HG02884 (cell line): Measurements from ENCODE around the gene PALLD.
"Not testable (repeated sequence)": the region's sequence is repeated elsewhere in the genome, so short reads cannot be mapped to it uniquely, and the experiment has no call there.

Experiments used
- ATAC-seq: cut with Tn5 transposase; IDR thresholded peaks from one replicate; pipeline ENCODE4 v1.9.1; 2021; ENCODE audit warnings: mild to moderate bottlenecking, moderate library complexity; ENCODE audit not compliant: unreplicated experiment

The PALLD gene

DNA sequence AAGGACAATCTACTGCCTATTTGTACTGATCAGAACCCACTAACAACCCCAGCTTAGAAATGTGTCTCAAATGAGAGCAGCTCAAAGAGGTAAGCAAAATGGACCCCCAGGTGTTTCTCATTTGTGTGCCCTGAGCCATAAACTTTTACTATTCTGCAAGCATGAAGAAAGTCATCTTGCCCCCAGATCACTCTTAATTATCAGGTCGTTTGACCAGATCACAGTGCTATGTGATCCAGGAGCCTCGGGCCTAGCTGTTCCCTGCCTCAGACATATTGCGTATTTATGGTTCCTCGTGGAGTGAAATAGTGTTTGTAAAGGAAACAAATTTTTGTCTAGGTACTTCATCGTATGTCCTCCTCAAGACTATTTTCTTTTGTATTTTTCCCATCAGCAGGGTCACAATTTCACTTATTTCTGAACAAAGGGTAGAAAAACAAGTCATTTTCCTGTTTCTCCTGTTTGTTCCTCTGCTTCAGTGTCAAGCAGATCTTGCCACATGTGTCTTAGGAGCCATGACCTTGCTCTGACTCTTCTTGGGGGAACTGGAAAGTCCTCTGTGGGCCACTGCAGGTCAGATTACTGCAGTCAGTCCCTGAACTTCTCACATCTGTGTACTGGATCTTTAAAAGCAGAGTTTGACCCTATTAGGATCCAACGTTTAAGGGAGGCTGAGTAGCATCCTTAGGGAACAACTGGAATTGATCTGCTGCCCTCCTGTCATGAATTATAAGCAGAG is 194.9 kb downstream of the PALLD start:
- ATAC-seq, result no peak

DNA sequence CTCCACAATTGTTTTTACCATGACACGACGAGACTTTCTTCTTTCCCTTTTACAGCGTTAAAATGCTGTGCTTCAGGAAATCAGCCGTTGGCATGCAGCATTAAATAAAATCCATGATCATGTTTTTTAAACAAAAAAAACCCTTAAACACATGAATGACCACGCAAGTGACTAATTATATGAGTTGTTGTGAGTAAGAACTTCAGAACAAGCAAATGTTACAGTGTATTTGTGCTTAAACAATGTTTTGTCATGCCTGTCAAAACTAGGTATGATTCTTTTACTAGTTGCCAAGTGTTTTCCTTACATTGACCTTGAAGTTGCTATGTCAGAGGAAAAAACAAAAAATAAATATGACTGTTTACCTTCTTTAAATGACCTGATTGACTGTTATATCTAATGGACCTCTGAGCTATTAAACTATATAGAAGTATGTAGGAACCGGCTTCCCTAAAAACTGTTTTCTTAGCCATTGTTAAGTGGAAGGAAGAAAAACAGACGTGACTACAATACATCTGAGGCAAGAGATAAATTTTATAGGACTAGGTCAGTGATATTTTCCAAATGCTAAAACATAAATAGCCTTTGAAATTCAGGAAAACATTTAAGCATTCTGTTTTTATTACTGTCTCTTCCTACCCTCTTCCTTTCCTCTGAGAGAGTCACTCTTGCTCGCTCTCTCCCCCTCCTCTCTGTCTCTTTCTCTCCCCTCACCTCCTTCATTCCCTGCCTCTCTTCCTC is 197.1 kb downstream of the PALLD start:
- no peak for ATAC-seq

GRCh38 chr4:168694667-168695066 is 197.8 kb downstream of the PALLD start:
- ATAC-seq, result no peak

- no peak for ATAC-seq
Measured at GRCh38 chr4:168695288-168695687, 198.4 kb downstream of the PALLD start.

- no peak for ATAC-seq
Measured at GRCh38 chr4:168696280-168696679, 199.4 kb downstream of the PALLD start.

DNA sequence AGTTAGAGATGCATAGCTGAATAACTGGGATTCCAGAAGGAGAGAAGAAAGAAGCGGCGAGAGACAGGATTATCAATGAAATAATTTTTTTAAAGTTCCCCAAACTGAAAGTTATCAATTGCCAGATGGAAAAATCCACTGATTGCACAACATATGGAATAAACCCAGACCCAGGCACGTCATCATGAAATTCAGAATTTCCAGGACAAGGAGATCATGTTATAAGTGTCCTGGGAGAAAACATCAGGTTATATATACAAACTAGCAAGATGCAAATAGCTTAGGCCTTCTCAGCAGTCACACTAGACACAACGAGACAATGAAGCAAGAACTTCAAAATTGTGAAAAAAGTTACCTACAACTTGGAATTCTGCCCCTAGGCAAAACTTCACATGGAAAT is 200.0 kb downstream of the PALLD start:
- ATAC-seq, result no peak

DNA sequence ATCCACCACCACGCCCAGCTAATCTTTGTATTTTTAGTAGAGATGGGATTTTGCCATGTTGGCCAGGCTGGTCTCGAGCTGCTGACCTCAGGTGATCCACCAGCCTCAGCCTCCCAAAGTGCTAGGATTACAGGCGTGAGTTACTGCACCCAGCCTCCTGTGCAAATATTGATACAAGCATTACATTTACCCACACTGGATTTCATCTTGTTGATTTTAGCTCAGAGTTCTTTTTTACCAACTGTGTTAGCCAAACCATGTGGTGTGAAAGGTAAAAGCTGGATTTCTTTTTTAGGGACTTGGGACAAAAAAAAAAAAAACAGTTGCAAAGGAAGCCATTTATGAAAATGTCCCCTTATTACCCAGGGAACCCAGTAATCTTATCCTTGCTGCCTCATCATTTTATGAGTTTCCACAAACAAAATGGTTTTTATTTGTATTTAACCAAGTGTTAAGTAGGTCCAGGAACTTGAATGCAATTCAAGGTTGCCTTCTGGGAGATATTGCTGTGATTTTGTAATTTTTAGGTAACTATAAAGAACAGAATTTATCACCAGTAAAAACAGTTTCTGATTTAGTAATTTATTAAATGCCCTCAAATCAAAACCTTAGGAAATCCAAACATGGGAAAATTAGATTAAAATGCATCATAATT is 202.5 kb downstream of the PALLD start:
- no peak for ATAC-seq

DNA sequence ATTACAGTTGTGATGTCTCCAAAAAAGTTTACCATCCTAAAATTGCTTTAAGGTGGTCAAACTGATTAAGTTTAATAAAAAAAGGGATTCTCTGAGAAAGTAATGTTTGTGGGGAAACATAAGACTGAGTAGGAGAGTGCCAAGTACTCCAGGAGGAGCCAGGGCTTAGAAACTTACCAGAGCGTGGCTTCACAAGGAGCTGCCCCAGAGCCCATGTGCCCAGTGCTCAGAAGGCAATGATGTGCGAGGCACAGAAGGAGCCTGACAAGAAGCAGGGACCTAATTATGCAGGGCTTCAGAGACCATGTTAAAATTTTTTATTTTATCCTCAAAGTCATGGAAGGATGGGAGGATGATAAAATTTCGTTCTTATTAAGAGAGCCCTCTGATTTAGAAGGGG is 204.2 kb downstream of the PALLD start:
- ATAC-seq, result no peak

DNA sequence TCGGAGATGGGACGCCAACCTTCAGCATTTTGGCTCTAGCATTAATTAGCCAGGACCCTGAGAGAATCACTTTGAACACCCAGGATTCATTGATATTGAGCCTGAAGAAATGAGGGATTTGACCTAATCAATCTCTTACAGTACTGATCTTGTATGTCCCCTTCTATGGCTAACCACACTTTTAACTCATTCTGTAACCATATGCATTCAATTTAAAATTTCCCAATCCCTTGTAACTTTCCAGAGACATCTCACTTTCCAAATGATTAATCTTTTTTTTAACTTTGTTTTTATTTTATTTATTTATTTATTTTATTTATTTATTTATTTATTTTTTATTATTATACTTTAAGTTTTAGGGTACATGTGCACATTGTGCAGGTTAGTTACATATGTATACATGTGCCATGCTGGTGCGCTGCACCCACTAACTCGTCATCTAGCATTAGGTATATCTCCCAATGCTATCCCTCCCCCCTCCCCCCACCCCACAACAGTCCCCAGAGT is 205.8 kb downstream of the PALLD start:
- ATAC-seq, result not testable (repeated sequence)

DNA sequence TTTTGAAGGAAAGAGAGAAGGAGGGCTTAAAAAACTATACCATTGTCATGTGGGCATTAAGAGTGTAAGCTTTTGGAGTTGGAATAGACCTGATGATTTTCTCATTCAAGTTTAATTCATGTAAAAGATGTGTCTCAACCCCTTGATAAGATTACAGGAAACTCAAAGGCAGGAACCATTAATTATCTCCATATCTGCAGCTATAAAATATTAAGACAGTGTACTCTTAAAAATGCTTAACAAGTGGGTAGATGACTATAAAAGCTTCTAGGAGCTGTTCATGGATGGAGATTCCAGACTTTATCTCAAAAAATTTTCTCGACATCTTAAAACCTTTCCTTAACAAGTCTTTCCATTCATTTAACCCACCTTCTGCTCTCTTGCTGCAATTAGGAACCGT is 208.3 kb downstream of the PALLD start:
- ATAC-seq, result no peak

DNA sequence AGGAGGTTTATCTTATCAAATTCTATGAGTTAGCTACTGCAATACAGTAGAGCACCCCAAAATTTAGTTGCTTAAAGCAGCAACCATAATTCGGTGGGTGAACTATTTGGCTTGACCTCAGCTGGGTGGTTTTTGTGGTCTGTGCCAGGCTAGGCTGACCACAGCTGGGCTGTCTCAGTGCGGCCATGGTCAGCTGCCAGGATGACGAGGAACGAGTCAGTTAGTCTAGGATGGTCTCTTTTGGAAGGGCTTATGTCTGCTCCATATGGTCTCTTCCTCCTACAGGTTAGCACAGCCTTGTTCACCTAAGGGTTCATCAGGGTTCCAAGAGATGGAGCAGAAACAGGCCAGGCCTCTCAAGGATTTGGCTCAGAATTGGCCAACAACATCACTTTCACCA is 210.4 kb downstream of the PALLD start:
- ATAC-seq, result no peak

DNA sequence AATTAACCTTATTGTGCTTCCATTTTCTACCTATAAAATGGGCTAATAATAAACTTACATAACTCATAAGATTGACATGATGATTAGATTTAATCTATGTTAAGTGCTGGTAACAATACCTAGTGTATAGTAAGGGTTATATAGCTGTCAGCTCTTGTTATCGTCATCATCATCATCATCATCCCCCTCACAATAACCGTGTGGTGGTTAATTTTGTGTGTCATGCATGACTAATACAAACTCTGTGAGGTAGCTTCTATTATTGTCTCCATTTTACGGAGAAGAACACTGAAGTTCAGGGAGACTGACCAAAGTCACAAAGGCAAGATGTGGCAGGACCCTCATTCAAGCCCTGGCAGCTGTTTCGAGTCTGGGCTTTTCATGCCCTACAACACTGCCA is 211.3 kb downstream of the PALLD start:
- ATAC-seq, result no peak

DNA sequence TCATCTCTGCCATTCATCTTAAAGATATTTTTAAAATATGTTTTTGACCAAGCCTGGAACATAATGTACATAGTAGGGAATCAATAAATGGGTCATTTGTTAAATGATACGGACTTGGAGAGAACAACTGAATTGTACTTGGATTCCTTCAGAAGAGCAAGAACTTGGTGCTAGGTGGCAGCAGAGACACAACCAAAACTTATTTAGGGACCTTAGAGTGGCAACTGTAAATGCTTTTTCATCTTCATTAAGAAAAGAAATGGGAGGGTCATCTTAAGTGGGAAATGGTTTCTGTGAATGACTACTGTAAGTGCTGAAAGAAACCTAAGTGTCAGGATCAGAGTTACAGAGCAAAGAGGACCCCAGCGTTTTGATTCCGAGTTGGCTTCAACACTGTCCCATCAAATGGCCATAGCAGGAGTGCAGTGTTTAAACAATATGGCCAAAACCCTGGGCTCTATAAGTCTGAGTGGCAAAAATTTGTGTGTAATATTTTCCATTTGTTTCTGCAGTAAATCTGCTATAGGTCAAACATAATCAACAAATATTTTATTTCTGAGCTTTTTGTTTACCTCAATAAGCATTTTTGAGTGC is 213.6 kb downstream of the PALLD start:
- ATAC-seq, result no peak

DNA sequence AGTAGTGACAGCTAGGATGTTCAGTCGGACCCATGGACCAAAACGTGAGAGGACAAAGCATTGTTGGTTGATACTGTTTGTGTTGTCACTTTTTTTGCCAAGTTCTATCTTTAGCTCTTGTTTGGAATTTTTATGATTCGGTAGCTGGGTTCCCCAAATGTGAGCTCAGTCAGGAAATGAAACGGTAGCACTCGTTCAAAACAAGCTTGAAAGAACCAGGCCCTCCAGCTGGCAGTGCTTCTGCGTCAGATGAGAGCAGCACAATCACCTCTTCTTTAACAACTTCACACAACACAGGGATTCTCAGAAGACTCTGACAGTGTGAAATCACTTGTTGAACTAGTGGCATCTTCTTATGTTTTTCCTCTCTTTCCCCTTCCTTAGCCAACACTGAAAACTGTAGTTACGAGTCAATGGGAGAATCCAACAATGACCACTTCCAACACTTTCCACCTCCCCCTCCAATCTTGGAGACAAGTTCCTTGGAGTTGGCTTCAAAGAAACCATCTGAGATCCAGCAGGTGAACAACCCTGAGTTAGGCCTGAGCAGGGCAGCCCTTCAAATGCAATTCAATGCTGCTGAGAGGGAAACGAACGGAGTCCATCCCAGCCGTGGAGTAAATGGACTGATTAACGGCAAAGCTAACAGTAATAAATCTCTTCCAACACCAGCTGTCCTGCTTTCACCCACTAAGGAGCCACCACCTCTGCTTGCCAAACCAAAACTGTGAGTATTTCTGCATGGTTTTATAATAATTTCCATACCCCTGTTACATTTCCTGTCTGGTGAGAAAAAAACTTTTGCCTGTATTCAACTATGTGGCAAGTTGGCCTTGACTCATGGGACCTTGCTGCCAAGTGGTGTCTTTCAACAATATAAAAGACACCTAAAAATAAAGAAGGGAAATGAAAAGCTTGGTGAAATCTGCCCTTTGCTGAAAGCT is 214.6 kb downstream of the PALLD start:
- ATAC-seq, result no peak

DNA sequence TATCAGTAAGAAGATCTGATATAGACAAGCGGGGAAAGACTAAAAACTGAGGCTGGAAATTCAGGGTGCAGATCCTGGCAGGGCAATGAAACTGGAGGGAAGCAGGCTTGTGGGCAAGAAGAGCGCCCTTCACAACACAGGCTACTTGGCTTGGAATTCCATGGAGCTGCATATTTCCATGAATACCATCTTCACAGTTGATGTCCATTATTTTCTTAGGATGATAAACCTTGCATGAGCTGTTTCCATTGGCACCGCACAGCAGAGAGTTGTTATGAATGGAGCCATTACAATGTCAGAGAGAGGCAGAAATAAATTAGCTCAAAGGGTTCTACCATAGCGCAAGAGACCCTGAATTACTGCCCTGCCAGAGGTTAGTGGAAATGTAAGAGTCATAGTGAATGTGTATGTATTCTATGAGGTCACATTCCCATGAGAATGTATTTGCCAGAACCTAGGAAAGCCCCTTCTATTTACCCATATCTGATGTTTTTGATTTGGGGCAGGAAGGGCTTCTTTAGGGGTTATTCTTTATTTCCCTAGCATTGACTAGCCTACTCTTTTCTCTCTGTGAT is 215.6 kb downstream of the PALLD start:
- ATAC-seq, result no peak

DNA sequence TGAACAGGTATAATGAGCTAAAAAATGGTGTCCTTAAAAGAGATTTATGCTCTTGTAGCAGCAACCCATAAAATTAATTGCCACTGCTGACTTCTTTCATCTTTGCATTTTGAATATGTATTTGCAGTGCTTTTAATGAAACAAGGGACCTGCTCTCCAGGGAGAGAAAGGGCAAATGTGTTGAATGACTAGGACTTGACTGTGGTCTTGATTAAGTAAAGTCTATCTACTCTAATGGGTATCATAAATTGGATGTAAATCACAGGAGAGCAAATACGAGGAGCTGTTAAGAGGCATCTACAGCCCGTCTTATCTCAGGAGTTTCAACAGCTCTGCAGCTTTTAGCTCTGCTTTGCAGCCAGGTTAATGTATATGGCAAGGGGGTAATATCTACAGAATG is 216.4 kb downstream of the PALLD start:
- no peak for ATAC-seq

GRCh38 chr4:168715896-168716295 is 219.0 kb downstream of the PALLD start:
- ATAC-seq, result no peak

DNA sequence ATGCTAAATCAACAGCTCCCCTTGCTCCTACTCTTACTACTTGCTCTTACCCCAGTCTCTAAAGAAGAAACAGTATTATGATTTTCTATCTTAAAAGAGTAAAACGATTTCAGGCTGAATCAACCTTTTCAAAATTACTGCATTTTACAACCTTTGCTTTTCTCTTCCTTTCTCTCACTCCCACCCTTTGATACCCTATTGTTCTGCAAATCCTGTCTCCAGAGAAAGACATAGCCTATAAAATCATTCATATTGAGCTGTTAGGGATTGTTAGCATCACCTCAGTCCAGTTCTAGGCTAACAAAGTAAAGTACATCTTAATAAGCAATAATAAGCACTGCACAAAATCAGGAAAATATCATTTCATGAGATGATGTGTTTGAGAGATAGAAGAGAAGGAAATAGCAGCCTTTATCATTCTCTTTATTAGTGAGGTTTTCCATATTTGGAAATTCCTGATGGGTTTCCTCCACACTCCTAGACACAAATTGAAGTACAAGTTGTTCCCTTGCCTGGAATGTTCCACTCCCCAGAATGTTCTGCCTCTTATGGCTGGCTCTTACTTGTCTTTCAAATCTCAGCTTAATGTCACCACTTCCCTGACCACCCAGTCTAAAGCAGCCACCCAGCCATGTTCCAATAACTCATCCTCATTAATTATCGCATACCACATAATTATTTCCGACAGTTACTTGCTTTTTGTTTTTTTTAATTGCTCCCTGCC is 219.7 kb downstream of the PALLD start:
- ATAC-seq, result no peak

- ATAC-seq, result no peak
Measured at GRCh38 chr4:168717847-168718246, 221.0 kb downstream of the PALLD start.
